GM23248 (cell line): Measurements from ENCODE around the gene KRT13. TPM values are rescaled to one million over a fixed set of nuclear protein-coding genes. Genes with fewer than 3 reads are reported as not detected.

Experiments used
- DNase-seq: peaks from one replicate; pipeline ENCODE4 v3.0.0-alpha.2; 2015
- H2AFZ ChIP-seq: fragments of 200-600 bp; sonication (generic); 2 replicates; pipeline ENCODE4 v1.6.1; 2016; ENCODE audit warnings: antibody characterized with exemption
- H3F3A ChIP-seq: fragments of 200-600 bp; sonication (generic); 2 replicates; pipeline ENCODE4 v1.6.1; 2016; ENCODE audit warnings: mild to moderate bottlenecking, antibody characterized with exemption, mixed run types; ENCODE audit not compliant: insufficient read depth
- H3K27ac ChIP-seq: fragments of 200-600 bp; sonication (generic); 2 replicates; pipeline ENCODE4 v1.5.1; 2016; ENCODE audit warnings: mild to moderate bottlenecking
- H3K27me3 ChIP-seq: fragments of 200-600 bp; sonication (generic); replicated peaks from 2 replicates; pipeline ENCODE4 v1.6.1; 2016; ENCODE audit warnings: mild to moderate bottlenecking; ENCODE audit not compliant: insufficient read depth
- H3K36me3 ChIP-seq: fragments of 200-600 bp; sonication (generic); 2 replicates; pipeline ENCODE4 v1.6.1; 2016; ENCODE audit warnings: low read depth, mild to moderate bottlenecking
- H3K4me1 ChIP-seq: fragments of 200-600 bp; sonication (generic); 2 replicates; pipeline ENCODE4 v1.6.1; 2016; ENCODE audit warnings: mild to moderate bottlenecking; ENCODE audit not compliant: insufficient read depth
- H3K4me2 ChIP-seq: fragments of 200-600 bp; sonication (generic); one replicate; pipeline ENCODE4 v1.6.1; 2016; ENCODE audit warnings: mild to moderate bottlenecking; ENCODE audit not compliant: unreplicated experiment
- H3K4me3 ChIP-seq: fragments of 200-600 bp; sonication (generic); 2 replicates; pipeline ENCODE4 v1.5.1; 2016; ENCODE audit warnings: mild to moderate bottlenecking
- H3K79me2 ChIP-seq: fragments of 200-600 bp; sonication (generic); 2 replicates; pipeline ENCODE4 v1.6.1; 2016; ENCODE audit warnings: mild to moderate bottlenecking; ENCODE audit not compliant: insufficient read depth
- H3K9ac ChIP-seq: fragments of 200-600 bp; sonication (generic); 2 replicates; pipeline ENCODE4 v1.6.1; 2016; ENCODE audit warnings: mild to moderate bottlenecking
- H3K9me2 ChIP-seq: fragments of 200-600 bp; sonication (generic); 2 replicates; pipeline ENCODE4 v1.6.1; 2016; ENCODE audit warnings: mixed run types, mild to moderate bottlenecking, moderate library complexity; ENCODE audit not compliant: insufficient read depth
- H3K9me3 ChIP-seq: fragments of 200-600 bp; sonication (generic); one replicate; pipeline ENCODE4 v1.6.1; 2017; ENCODE audit warnings: low read depth
- H4K20me1 ChIP-seq: fragments of 200-600 bp; sonication (generic); 2 replicates; pipeline ENCODE4 v1.6.0; 2016; ENCODE audit not compliant: insufficient read depth
- EZH2 ChIP-seq: fragments of 200-600 bp; sonication (generic); IDR thresholded peaks from 2 replicates; pipeline ENCODE4 v1.6.1; 2018; ENCODE audit warnings: antibody characterized with exemption, mild to moderate bottlenecking; ENCODE audit not compliant: insufficient read depth, poor library complexity, severe bottlenecking
- EZH2phosphoT487 ChIP-seq: fragments of 200-600 bp; sonication (generic); IDR thresholded peaks from 2 replicates; pipeline ENCODE4 v1.6.1; 2018; ENCODE audit warnings: antibody characterized with exemption, moderate library complexity, mild to moderate bottlenecking, low read depth; ENCODE audit not compliant: insufficient read depth
- WGBS, 2 experiments: methylation state at CpG; one replicate each; pipeline ENCODE4 v1.1.6; 2015 to 2017; ENCODE audit warnings: low lambda C conversion rate in 2 of 2, low coverage in 1 of 2; ENCODE audit errors: missing lambda C conversion rate in 2 of 2; 5-methylcytosine and 5-hydroxymethylcytosine counted together
- in situ Hi-C: fragments of 300-500 bp; cut with MboI; formaldehyde crosslinking; loops from 2 replicates; pipeline ENCODE4 v1.15.0; 2020
- polyA plus RNA-seq: library from polyadenylated mRNA; unstranded; fragments of >200 nt; fragmentation: Nextera tagmentation; extraction: Ambion mirVana; gene quantifications from 2 replicates; pipeline ENCODE4 v1.2.1, GENCODE V29; 2016
- total RNA-seq: library from RNA; depleted of rRNA; stranded (reverse); fragments of >200 nt; shearing (Covaris generic); gene quantifications from 2 replicates; pipeline ENCODE4 v1.2.3, GENCODE V29; 2014; rRNA removed

The KRT13 gene
- total RNA-seq (0.76 TPM in 1 of 2 replicates, not detected in the other), polyA plus RNA-seq (not detected in 2 replicates)

GRCh38 chr17:41505007-41505808 lies at the start of gene KRT13:
TSS of gene KRT13 (minus strand) at chr17:41505612. CDS start at chr17:41505550, 62 bp downstream.
- WGBS, 2 experiments: 85 to 88% methylated on average over 17 of the region's 17 CpGs
- Histone ChIP-seq H3K27ac (no peak within 1 kb of the TSS), H3K4me1 (peaks cover 2% of the 10 kb centered on the region; the same call in 1 of the 2 replicates), H3K36me3 (no peaks in the 10 kb centered on the region), H3F3A (no peaks in the 10 kb centered on the region), H3K9me3 (no peaks in the 10 kb centered on the region), H4K20me1 (no peaks in the 10 kb centered on the region), H3K4me2 (no peak within 1 kb of the TSS), H3K27me3 (no peaks in the 10 kb centered on the region), H3K4me3 (no peak within 1 kb of the TSS), H3K9me2 (no peaks in the 10 kb centered on the region), H2AFZ (no peak within 1 kb of the TSS), H3K9ac (no peak within 1 kb of the TSS), H3K79me2 (no peaks in the 10 kb centered on the region)
- in situ Hi-C loops: no loop called here
- DNase-seq: no peak
- no peak for TF ChIP-seq EZH2phosphoT487
- no peak for TF ChIP-seq EZH2

GRCh38 chr17:41553987-41554680 lies 48.7 kb upstream of the KRT13 start:
- no peak overlapping the region for H3K4me2 ChIP-seq
- H3K4me1 ChIP-seq: peaks cover 2% of the 10 kb centered on the region; the same call in 1 of the 2 replicates
- H2AFZ ChIP-seq: no peak overlapping the region
- H3K4me3 ChIP-seq: no peak overlapping the region
- no peak for DNase-seq
- no peaks in the 10 kb centered on the region for H3K36me3 ChIP-seq
- TF ChIP-seq EZH2: no peak
- no peak for TF ChIP-seq EZH2phosphoT487
- H4K20me1 ChIP-seq: no peaks in the 10 kb centered on the region
- H3K9me3 ChIP-seq: no peaks in the 10 kb centered on the region
- peaks cover 3% of the 10 kb centered on the region; the same call in 1 of the 2 replicates for H3F3A ChIP-seq
- 76% methylated on average over 8 of the region's 8 CpGs for WGBS, 2 experiments
- H3K27me3 ChIP-seq: no peaks in the 10 kb centered on the region
- no peak overlapping the region for H3K27ac ChIP-seq
- in situ Hi-C loops: no loop called here
- H3K9ac ChIP-seq: no peak overlapping the region
- no peaks in the 10 kb centered on the region for H3K79me2 ChIP-seq
- H3K9me2 ChIP-seq: no peaks in the 10 kb centered on the region

GRCh38 chr17:41553176-41553575 lies 47.8 kb upstream of the KRT13 start:
- peak; percentile 54 for DNase-seq
- Histone ChIP-seq H3K36me3 (no peaks in the 10 kb centered on the region), H3K27me3 (no peaks in the 10 kb centered on the region), H3K4me1 (peaks cover 9% of the 10 kb centered on the region), H3K79me2 (no peaks in the 10 kb centered on the region), H3K9ac (no peak overlapping the region), H3K4me3 (no peak overlapping the region), H2AFZ (no peak overlapping the region), H3K9me3 (no peaks in the 10 kb centered on the region), H3K27ac (no peak overlapping the region), H3K9me2 (no peaks in the 10 kb centered on the region), H3K4me2 (no peak overlapping the region), H4K20me1 (no peaks in the 10 kb centered on the region), H3F3A (peaks cover 9% of the 10 kb centered on the region; the same call in 1 of the 2 replicates)
- 75 to 81% methylated on average over 4 of the region's 4 CpGs for WGBS, 2 experiments
- in situ Hi-C loops: no loop called here
- no peak for TF ChIP-seq EZH2phosphoT487
- no peak for TF ChIP-seq EZH2

- Histone ChIP-seq H3K79me2 (no peaks in the 10 kb centered on the region), H4K20me1 (no peaks in the 10 kb centered on the region), H2AFZ (no peak overlapping the region), H3K4me2 (no peak overlapping the region), H3K4me3 (no peak overlapping the region), H3K36me3 (no peaks in the 10 kb centered on the region), H3K4me1 (peaks cover 14% of the 10 kb centered on the region), H3K9me2 (no peaks in the 10 kb centered on the region), H3F3A (peaks cover 10% of the 10 kb centered on the region; the same call in 1 of the 2 replicates), H3K9me3 (no peaks in the 10 kb centered on the region), H3K27ac (no peak overlapping the region), H3K27me3 (no peaks in the 10 kb centered on the region), H3K9ac (no peak overlapping the region)
- in situ Hi-C loops: no loop called here
- no peak for TF ChIP-seq EZH2phosphoT487
- TF ChIP-seq EZH2: no peak
- WGBS, 2 experiments: 96 to 97% methylated on average over 5 of the region's 5 CpGs
- DNase-seq: no peak
Measured at GRCh38 chr17:41552455-41552854, 47.0 kb upstream of the KRT13 start.
